Fibroblast of mammary gland (primary cell): ENCODE measurements around the gene ACTR8.
A peak's percentile ranks its signal among the peaks of the same experiment; 100 is the strongest.

ENCODE experiments used
- DNase-seq: peaks from one replicate; pipeline ENCODE4 v3.0.0-alpha.2; 2010; ENCODE audit warnings: low read depth
- H3K4me3 ChIP-seq: 2 replicates; pipeline ENCODE4 v1.5.1; 2011; ENCODE audit warnings: low read depth, mild to moderate bottlenecking, low read length, moderate library complexity; ENCODE audit not compliant: control insufficient read depth
- CTCF ChIP-seq: conservative IDR thresholded peaks from 2 replicates; pipeline ENCODE4 v1.5.1; 2011; ENCODE audit warnings: low read depth, low read length, inconsistent platforms; ENCODE audit not compliant: control insufficient read depth, insufficient read depth

ACTR8 gene

DNA sequence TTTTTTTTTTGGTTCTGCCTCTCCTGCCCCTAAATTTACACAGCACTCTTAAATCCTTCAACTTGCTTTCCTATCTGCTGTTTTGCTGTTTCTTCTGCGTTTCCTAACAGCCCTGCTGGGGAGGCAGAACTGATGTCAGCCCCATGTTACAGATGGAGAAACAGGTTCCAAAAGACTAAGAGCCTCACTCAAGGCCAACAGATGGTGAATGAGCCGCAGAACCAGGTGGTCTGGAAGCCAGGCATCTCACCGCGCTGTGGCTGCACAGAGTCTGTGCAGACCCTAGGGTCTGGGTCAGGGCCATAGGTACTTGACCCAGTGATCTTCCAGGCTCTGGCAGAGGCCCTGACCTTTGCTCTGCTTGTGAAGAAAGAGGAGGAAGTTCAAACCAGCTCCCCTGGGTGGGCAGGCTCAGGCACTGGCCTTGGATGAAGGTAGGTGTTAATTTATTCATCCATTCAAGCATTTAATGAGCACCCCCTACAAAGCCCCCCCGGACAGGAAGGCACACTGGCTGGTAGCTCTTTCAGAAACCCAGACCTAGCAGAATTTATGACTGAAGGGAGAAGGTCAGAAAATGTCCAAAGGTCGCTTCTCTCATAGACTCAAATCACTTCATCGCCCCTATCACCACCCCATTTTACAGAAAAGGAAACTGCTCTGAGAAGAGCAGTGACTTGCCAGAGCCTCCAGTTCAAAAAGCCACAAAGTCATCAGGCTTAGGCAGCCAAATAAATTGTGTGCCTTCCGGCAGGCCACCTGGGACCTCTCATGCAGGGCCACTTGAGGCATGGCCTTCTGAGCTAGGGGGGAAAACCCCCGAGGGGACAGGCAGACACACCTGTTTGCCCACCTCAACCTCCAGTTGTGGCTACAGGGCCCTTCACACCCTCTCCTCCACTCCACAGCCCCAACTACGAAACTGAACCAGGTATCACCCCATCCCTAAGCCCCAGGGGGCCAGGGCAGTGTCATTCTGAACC, 38.5 kb downstream of the ACTR8 start:
- no peak for TF ChIP-seq CTCF
- no peak overlapping the region for H3K4me3 ChIP-seq
- no peak for DNase-seq

DNA sequence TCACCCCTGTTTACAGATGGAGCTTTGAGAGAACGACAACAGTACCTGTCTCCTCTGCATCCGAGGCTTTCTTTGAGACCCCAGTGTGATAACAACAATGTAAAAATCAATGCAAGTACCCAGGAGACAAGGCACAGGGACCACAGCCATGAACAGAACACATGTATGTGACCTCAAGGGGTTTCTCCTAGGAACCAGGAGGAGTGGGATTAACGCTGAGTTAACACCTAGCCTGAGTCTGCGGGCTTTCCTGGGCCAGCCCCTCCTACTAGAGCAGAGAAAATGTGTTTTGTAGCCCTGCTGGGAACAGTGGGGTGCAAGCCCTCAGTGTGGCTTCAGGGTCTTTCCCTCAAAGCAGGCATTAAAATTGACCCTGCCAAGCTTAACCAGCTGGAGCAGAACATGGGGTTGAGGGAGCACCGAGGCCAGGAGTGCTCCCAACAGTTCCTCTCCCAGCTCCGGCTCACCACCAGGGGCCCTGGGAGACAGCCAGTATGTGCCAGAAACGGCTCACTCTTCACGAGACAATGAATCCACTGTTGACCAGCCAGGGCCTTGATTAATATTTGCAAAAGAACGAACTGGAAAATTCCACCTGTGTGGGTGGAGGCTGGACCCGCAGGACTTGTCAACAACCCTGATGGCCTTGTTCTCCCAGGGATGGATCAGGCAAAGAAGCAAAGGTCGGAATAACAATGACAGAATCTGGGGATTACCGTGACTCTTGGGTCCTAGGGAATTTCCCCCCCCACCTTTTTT, 39.3 kb downstream of the ACTR8 start:
- peak; percentile 7 for TF ChIP-seq CTCF
- H3K4me3 ChIP-seq: no peak overlapping the region
- DNase-seq: peak; percentile 32

- H3K4me3 ChIP-seq: no peak overlapping the region
- no peak for TF ChIP-seq CTCF
- DNase-seq: no peak
Observed at GRCh38 chr3:53841296-53841695, 40.7 kb downstream of the ACTR8 start.

GRCh38 chr3:53837331-53837730, 44.6 kb downstream of the ACTR8 start:
- DNase-seq: no peak
- no peak overlapping the region for H3K4me3 ChIP-seq
- TF ChIP-seq CTCF: no peak

GRCh38 chr3:53836084-53836872, 45.7 kb downstream of the ACTR8 start:
- H3K4me3 ChIP-seq: no peak overlapping the region
- no peak for DNase-seq
- TF ChIP-seq CTCF: no peak

DNA sequence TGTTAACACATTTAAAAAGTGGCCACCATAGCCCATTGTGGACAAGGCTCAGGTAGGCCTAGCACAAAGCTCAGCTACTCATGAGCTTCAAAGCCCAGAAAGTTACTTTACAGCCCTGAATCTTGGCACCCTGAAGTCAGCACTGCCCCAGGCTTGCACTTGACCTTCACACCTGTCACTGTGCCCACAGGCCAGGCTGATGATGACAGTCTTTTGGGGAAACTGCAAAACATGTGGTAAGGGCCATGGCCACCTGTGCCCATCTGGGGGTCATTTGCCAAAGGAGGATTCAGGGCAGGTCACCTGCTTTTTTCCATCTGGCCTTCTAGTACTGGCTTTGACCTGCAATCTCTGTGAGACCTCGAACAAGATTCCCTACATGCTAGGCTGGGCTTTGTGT, 46.7 kb downstream of the ACTR8 start:
- H3K4me3 ChIP-seq: no peak overlapping the region
- DNase-seq: no peak
- no peak for TF ChIP-seq CTCF
